H1 (cell line): ENCODE data around the gene FOLR3.

Source experiments
- CTCF ChIP-seq, 3 experiments: IDR thresholded peaks; 1 replicate in 2 of 3; 2 replicates in 1 of 3; pipeline versions ENCODE4 v1.5.1 to v1.6.1; 2011; ENCODE audit warnings: low read length in 3 of 3, mild to moderate bottlenecking in 3 of 3, inconsistent platforms in 2 of 3, low read depth in 1 of 3, moderate library complexity in 1 of 3; ENCODE audit not compliant: insufficient read depth in 1 of 3; ENCODE audit errors: control extremely low read depth in 1 of 3
- EZH2 ChIP-seq: fragments of 200-600 bp; sonication (generic); IDR thresholded peaks from 2 replicates; pipeline ENCODE4 v1.7.1; 2012; ENCODE audit warnings: low read depth, mild to moderate bottlenecking, moderate library complexity, low read length, inconsistent platforms; ENCODE audit not compliant: severe bottlenecking
- POLR2A ChIP-seq, 2 experiments: IDR thresholded peaks; 1 replicate in 1 of 2; 2 replicates in 1 of 2; pipeline ENCODE4 v1.6.1; 2011; ENCODE audit warnings: low read depth in 2 of 2, low read length in 2 of 2, mild to moderate bottlenecking in 2 of 2; ENCODE audit errors: control extremely low read depth in 1 of 2
- SP2 ChIP-seq: IDR thresholded peaks from 2 replicates; pipeline ENCODE4 v1.6.1; 2012; ENCODE audit warnings: mild to moderate bottlenecking, low read length, inconsistent platforms
- SRF ChIP-seq: IDR thresholded peaks from 2 replicates; pipeline ENCODE4 v1.6.1; 2011; ENCODE audit warnings: mild to moderate bottlenecking, low read depth, low read length, moderate library complexity
- TAF1 ChIP-seq: IDR thresholded peaks from 2 replicates; pipeline ENCODE4 v1.6.1; 2011; ENCODE audit warnings: mild to moderate bottlenecking, low read depth, low read length

- no peak for TF ChIP-seq CTCF (IDR thresholded peaks at IDR 0.05; ENCODE audit: control extremely low read depth in 1 of 3, insufficient read depth in 1 of 3, low read depth in 1 of 3, low read length in 3 of 3)
- TF ChIP-seq SRF = no peak
- no peak for TF ChIP-seq TAF1
- no peak for TF ChIP-seq SP2
- no peak for TF ChIP-seq POLR2A (IDR thresholded peaks at IDR 0.05; ENCODE audit: control extremely low read depth in 1 of 2, low read depth in 2 of 2, low read length in 2 of 2)
- no peak for TF ChIP-seq EZH2
These were observed 21.0 kb upstream of the FOLR3 start for GRCh38 chr11:72114570-72114969.
